Hepatocyte (in vitro differentiated cells): ENCODE data around the gene MPND. TPM values are rescaled to one million over a fixed set of nuclear protein-coding genes. Genes with fewer than 3 reads are reported as not detected.
"Not testable (repeated sequence)": the region's sequence is repeated elsewhere in the genome, so short reads cannot be mapped to it uniquely, and the experiment has no call there.

Source experiments
- DNase-seq: peaks from one replicate; pipeline ENCODE4 v3.0.0-alpha.2; 2016; ENCODE audit warnings: low spot score
- H2AFZ ChIP-seq: fragments of 200-600 bp; sonication (generic); 2 replicates; pipeline ENCODE4 v1.6.0; 2016; ENCODE audit warnings: antibody characterized with exemption, mild to moderate bottlenecking
- H3K27ac ChIP-seq: fragments of 200-600 bp; sonication (generic); 2 replicates; pipeline ENCODE4 v1.5.1; 2016; ENCODE audit warnings: mild to moderate bottlenecking
- H3K27me3 ChIP-seq: fragments of 200-600 bp; sonication (generic); 2 replicates; pipeline ENCODE4 v1.6.1; 2016
- H3K36me3 ChIP-seq: fragments of 200-600 bp; sonication (generic); replicated peaks from 2 replicates; pipeline ENCODE4 v1.5.1; 2016; ENCODE audit warnings: low read depth; ENCODE audit not compliant: insufficient read depth
- H3K4me1 ChIP-seq: fragments of 200-600 bp; sonication (generic); 2 replicates; pipeline ENCODE4 v1.5.1; 2016; ENCODE audit warnings: mild to moderate bottlenecking, moderate library complexity; ENCODE audit not compliant: insufficient read depth
- H3K4me2 ChIP-seq: fragments of 200-600 bp; sonication (generic); 2 replicates; pipeline ENCODE4 v1.6.0; 2016
- H3K4me3 ChIP-seq: fragments of 200-600 bp; sonication (generic); 2 replicates; pipeline ENCODE4 v1.5.1; 2016; ENCODE audit warnings: mild to moderate bottlenecking
- H3K79me2 ChIP-seq: fragments of 200-600 bp; sonication (generic); 2 replicates; pipeline ENCODE4 v1.6.0; 2017; ENCODE audit warnings: mild to moderate bottlenecking
- H3K9me2 ChIP-seq: fragments of 200-600 bp; sonication (generic); replicated peaks from 2 replicates; pipeline ENCODE4 v1.6.0; 2017; ENCODE audit warnings: mild to moderate bottlenecking; ENCODE audit not compliant: insufficient read depth
- H3K9me3 ChIP-seq: fragments of 200-600 bp; sonication (generic); 2 replicates; pipeline ENCODE4 v1.5.1; 2016; ENCODE audit warnings: low read depth, mild to moderate bottlenecking
- H4K20me1 ChIP-seq: fragments of 200-600 bp; sonication (generic); 2 replicates; pipeline ENCODE4 v1.6.0; 2016; ENCODE audit warnings: mild to moderate bottlenecking; ENCODE audit not compliant: insufficient read depth, poor library complexity, severe bottlenecking
- EZH2 ChIP-seq: fragments of 200-600 bp; sonication (generic); IDR thresholded peaks from 2 replicates; pipeline ENCODE4 v1.6.1; 2016; ENCODE audit warnings: antibody characterized with exemption, mild to moderate bottlenecking, borderline replicate concordance
- EZH2phosphoT487 ChIP-seq: fragments of 200-600 bp; sonication (generic); IDR thresholded peaks from one replicate; pipeline ENCODE4 v1.6.1; 2018; ENCODE audit warnings: antibody characterized with exemption, mild to moderate bottlenecking, low read depth, moderate library complexity; ENCODE audit not compliant: unreplicated experiment, severe bottlenecking
- WGBS: methylation state at CpG from one replicate; pipeline ENCODE4 v1.1.6; 2016; ENCODE audit warnings: low lambda C conversion rate; ENCODE audit errors: missing lambda C conversion rate; 5-methylcytosine and 5-hydroxymethylcytosine counted together
- polyA plus RNA-seq: library from polyadenylated mRNA; unstranded; fragments of >200 nt; fragmentation: Nextera tagmentation; extraction: Ambion mirVana; gene quantifications from 2 replicates; pipeline ENCODE4 v1.2.1, GENCODE V29; 2016
- total RNA-seq: library from RNA; depleted of rRNA; stranded (reverse); fragments of >200 nt; gene quantifications from 2 replicates; pipeline ENCODE4 v1.2.3, GENCODE V29; 2014
- TF ChIP-seq, protein P1 (sequence below): fragments of 200-600 bp; sonication (generic); IDR thresholded peaks from 2 replicates; pipeline ENCODE4 v1.5.1; 2016; ENCODE audit warnings: antibody characterized with exemption, mild to moderate bottlenecking; ENCODE audit not compliant: poor library complexity

MPND gene
- total and polyA plus RNA-seq, 2 experiments from 2014 or later, result 16.6 to 21.9 TPM

- no peaks in the 10 kb centered on the region for H3K79me2 ChIP-seq
- no peaks in the 10 kb centered on the region for H3K9me3 ChIP-seq
- no peaks in the 10 kb centered on the region for H3K36me3 ChIP-seq
- peak; percentile 97 for DNase-seq
- H3K9me2 ChIP-seq, result no peaks in the 10 kb centered on the region
- no peak overlapping the region for H3K27ac ChIP-seq
- H3K27me3 ChIP-seq, result no peaks in the 10 kb centered on the region
- no peaks in the 10 kb centered on the region for H4K20me1 ChIP-seq
- H3K4me2 ChIP-seq, result peak overlapping the region; percentile 88
- WGBS, result 9% methylated on average over 30 of the region's 49 CpGs
- peak overlapping the region; percentile 55 for H2AFZ ChIP-seq
- peaks cover 12% of the 10 kb centered on the region for H3K4me1 ChIP-seq
- H3K4me3 ChIP-seq, result peak overlapping the region; percentile 30
- TF ChIP-seq EZH2phosphoT487, result no peak
- TF ChIP-seq, protein P1, sequence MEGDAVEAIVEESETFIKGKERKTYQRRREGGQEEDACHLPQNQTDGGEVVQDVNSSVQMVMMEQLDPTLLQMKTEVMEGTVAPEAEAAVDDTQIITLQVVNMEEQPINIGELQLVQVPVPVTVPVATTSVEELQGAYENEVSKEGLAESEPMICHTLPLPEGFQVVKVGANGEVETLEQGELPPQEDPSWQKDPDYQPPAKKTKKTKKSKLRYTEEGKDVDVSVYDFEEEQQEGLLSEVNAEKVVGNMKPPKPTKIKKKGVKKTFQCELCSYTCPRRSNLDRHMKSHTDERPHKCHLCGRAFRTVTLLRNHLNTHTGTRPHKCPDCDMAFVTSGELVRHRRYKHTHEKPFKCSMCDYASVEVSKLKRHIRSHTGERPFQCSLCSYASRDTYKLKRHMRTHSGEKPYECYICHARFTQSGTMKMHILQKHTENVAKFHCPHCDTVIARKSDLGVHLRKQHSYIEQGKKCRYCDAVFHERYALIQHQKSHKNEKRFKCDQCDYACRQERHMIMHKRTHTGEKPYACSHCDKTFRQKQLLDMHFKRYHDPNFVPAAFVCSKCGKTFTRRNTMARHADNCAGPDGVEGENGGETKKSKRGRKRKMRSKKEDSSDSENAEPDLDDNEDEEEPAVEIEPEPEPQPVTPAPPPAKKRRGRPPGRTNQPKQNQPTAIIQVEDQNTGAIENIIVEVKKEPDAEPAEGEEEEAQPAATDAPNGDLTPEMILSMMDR, result no peak
- no peak for TF ChIP-seq EZH2
Observed at GRCh38 chr19:4328243-4328990, 14.9 kb upstream of the MPND start.

- not testable (repeated sequence) for H3K9me3 ChIP-seq, H3K79me2 ChIP-seq, H3K36me3 ChIP-seq, H4K20me1 ChIP-seq, H3K27me3 ChIP-seq, H3K27ac ChIP-seq, H3K9me2 ChIP-seq
- DNase-seq, result peak; percentile 30
- Histone ChIP-seq H3K4me2 (peak overlapping the region; percentile 82), H3K4me3 (peak overlapping the region; percentile 30), H2AFZ (peak overlapping the region; percentile 42), H3K4me1 (peaks cover 12% of the 10 kb centered on the region)
- 78% methylated on average over 33 of the region's 35 CpGs for WGBS
Observed at GRCh38 chr19:4328991-4329681, 14.2 kb upstream of the MPND start.

GRCh38 chr19:4329858-4330257 lies 13.5 kb upstream of the MPND start:
- no peaks in the 10 kb centered on the region for H3K36me3 ChIP-seq
- TF ChIP-seq EZH2 (no peak), EZH2phosphoT487 (no peak)
- TF ChIP-seq, protein P1, result no peak
- WGBS, result 97% methylated on average over 17 of the region's 19 CpGs
- H3K4me2 ChIP-seq, result no peak overlapping the region
- H3K79me2 ChIP-seq, result no peaks in the 10 kb centered on the region
- H3K4me1 ChIP-seq, result peaks cover 12% of the 10 kb centered on the region
- H3K27me3 ChIP-seq, result no peaks in the 10 kb centered on the region
- H2AFZ ChIP-seq, result no peak overlapping the region
- no peak for DNase-seq
- H3K4me3 ChIP-seq, result no peak overlapping the region
- no peaks in the 10 kb centered on the region for H3K9me2 ChIP-seq
- H3K27ac ChIP-seq, result no peak overlapping the region
- no peaks in the 10 kb centered on the region for H4K20me1 ChIP-seq
- H3K9me3 ChIP-seq, result no peaks in the 10 kb centered on the region

DNA sequence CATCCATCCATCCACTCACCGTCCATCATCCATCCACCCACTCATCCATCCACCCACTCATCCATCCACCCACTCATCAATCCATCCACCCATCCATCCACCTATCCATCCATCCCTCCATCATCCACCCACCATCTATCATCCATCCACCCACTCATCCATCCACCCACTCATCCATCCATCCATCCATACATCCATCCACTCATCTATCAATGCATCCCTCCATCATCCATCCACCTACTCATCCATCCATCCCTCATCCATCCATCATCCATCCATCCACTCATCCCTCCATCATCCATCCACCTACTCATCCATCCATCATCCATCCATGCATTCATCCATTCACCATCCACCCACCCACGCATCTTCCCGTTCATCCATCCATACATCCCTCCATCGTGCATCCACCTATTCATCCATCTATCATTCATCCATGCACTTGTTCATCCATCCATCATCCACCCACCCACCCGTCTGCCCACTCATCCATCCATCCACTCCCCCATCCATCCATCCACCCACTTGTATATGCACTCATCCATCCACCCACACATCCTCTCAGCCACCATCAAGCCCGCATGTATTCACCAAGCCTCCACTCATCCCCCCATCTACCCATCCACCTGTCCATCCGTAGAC lies 8.3 kb upstream of the MPND start:
- H4K20me1 ChIP-seq, result no peaks in the 10 kb centered on the region
- no peaks in the 10 kb centered on the region for H3K36me3 ChIP-seq
- H3K9me3 ChIP-seq, result no peaks in the 10 kb centered on the region
- no peak overlapping the region for H3K27ac ChIP-seq
- peaks cover 9% of the 10 kb centered on the region for H3K4me1 ChIP-seq
- H3K4me3 ChIP-seq, result no peak overlapping the region
- no peak for DNase-seq
- TF ChIP-seq EZH2phosphoT487 (no peak), EZH2 (no peak)
- H3K79me2 ChIP-seq, result no peaks in the 10 kb centered on the region
- H2AFZ ChIP-seq, result no peak overlapping the region
- H3K27me3 ChIP-seq, result no peaks in the 10 kb centered on the region
- H3K9me2 ChIP-seq, result no peaks in the 10 kb centered on the region
- no peak overlapping the region for H3K4me2 ChIP-seq
- 97% methylated on average over 5 of the region's 7 CpGs for WGBS
